LNCaP clone FGC (cell line): ENCODE data around the gene MAN1A1.
"Not testable (repeated sequence)": the region's sequence is repeated elsewhere in the genome, so short reads cannot be mapped to it uniquely, and the experiment has no call there.

Experiments used
- DNase-seq: peaks from one replicate; pipeline ENCODE4 v3.0.0-alpha.2; 2011; ENCODE audit warnings: low read depth
- H3K4me3 ChIP-seq: 2 replicates; pipeline ENCODE4 v1.5.1; 2011; ENCODE audit warnings: mild to moderate bottlenecking, low read depth, low read length, control low read depth
- TF ChIP-seq, protein P1 (sequence below): IDR thresholded peaks from 2 replicates; pipeline ENCODE4 v1.5.1; 2012; ENCODE audit warnings: mild to moderate bottlenecking; ENCODE audit not compliant: control insufficient read depth, insufficient read depth; ENCODE audit errors: extremely low read depth

The MAN1A1 gene

DNA sequence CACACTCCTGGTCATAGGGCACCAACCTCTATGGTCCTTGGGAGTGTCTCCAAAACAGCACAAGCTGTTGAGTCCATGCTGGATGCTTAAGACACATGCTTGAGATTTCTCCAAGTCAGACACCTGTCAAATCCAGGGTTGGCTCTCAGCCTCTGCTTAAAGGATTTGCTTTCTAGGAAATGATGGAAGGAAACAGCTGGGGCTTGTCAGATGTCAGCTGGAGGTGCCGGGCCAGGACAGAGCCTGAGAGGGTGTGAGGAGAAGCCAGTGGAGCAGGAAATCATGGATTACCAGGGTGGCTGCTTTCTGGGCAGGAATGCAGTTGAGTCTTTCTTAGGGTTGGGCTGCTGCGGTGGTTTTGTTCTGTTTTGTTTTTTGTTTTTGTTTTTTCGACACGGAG lies 188.1 kb downstream of the MAN1A1 start:
- no peak for DNase-seq
- H3K4me3 ChIP-seq, result no peak overlapping the region
- TF ChIP-seq, protein P1, sequence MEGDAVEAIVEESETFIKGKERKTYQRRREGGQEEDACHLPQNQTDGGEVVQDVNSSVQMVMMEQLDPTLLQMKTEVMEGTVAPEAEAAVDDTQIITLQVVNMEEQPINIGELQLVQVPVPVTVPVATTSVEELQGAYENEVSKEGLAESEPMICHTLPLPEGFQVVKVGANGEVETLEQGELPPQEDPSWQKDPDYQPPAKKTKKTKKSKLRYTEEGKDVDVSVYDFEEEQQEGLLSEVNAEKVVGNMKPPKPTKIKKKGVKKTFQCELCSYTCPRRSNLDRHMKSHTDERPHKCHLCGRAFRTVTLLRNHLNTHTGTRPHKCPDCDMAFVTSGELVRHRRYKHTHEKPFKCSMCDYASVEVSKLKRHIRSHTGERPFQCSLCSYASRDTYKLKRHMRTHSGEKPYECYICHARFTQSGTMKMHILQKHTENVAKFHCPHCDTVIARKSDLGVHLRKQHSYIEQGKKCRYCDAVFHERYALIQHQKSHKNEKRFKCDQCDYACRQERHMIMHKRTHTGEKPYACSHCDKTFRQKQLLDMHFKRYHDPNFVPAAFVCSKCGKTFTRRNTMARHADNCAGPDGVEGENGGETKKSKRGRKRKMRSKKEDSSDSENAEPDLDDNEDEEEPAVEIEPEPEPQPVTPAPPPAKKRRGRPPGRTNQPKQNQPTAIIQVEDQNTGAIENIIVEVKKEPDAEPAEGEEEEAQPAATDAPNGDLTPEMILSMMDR, result no peak

DNA sequence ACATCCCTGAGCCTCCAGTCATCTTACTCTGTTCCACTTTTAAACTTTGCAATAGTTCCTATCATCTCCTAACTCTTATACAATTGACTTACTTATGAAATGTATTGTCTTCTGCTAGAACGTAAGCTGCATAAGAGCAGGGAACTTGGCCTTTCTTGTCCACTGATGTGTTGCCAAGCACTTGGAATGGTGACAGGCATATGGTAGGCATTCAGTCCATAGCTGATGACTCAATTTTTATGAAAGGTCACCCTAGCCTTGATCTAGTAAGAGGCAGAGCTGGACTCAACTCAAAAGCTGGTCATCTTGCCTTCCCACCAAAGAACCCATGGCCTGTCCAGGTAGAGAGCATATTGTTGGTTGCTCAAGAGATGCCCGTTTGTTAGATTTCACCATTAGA lies 188.7 kb downstream of the MAN1A1 start:
- TF ChIP-seq, protein P1, result no peak

DNA sequence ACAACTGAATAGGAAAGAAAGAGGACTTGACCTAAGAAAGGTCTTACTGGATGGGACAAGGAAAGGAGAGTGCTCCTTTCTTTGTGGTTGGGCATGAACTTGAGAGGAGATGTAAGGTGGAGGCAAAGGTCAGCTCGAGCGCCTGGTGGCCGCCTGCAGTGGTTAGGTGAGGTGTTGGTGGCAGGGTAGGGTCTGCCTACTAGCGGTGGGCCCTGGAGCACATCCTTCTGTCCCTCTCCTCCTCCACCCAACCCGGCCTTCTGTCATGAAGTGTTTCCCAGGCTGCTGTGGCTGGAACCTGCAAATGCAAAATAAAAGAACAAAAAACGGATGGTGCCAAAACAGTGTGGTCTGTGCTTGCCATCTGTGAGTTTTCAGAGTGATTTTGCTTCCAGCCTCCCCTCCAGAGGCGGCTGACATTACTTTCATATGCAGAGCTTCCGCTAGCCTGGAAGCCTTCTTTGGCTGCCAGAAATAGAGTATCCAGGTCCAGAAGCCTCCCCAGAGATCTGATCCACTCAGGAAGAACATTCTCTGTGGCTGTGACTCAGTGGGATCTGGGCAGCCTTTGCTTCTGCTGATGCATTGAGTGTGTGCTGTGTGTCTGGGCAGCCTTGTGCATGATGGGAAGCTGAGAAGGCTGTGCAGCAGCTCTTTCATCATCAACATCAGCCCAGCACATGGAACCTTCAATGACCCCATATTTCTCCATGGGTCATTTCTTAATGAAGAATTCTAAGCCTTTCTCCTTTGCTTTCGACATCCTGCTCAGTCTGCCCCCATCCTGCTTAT lies 191.3 kb downstream of the MAN1A1 start:
- no peak for DNase-seq
- no peak overlapping the region for H3K4me3 ChIP-seq
- TF ChIP-seq, protein P1, result no peak

More for the DNA sequence above, 188.7 kb downstream of the MAN1A1 start:
- H3K4me3 ChIP-seq, result no peak overlapping the region
- DNase-seq, result no peak

DNA sequence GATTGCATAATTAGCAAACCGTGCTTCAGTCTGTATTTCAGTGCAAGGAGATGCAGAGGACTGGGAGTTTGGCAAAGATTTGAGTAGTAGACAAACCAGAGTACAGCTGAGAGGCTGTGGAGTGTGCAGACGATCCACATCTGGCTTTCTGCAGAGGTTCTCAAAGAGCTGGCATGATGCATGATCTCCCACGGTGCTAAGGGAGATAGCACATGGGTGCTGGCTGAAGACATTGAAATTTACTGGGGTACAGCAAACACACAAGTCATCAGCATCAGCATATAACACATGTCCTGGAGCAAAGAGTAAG lies 192.1 kb downstream of the MAN1A1 start:
- no peak for DNase-seq
- TF ChIP-seq, protein P1, result no peak

DNA sequence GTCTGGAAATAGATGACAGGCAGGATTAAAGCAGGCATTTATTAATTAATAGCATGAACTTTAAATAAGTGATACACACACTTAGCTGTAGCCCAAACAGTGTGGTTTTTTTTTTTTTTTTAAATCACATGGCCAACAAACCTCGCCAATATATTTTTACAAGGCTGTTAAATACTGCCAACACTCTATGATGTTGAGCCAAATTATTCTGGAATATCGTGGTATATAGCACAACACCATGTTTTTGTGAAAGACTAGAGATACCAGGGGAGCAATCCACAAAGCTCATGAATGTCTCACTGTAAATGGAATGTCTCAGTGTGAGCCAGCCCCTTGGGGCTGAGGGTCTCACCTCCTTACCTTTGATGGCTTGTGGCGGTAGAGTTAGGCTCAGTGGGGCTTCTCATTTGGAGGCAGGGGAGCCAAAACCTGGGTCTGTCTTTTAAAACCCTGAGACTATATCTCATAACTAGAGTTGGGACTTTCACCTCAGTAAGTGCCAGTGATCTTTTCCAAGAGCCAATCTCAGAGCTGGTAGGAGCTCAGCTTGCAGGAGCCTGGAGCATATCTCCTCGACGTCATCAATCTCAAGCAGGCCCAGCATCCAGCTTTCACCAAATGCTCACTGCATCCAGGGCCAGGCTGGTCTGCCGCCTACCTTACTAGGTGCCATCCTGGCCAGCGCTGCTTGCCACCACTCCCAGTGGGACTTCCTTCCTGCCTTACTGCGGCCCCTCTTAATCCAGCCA lies 192.6 kb downstream of the MAN1A1 start:
- H3K4me3 ChIP-seq, result no peak overlapping the region
- peak; percentile 50 for DNase-seq
- TF ChIP-seq, protein P1, result no peak

More for the DNA sequence above, 192.1 kb downstream of the MAN1A1 start:
- H3K4me3 ChIP-seq, result no peak overlapping the region

DNA sequence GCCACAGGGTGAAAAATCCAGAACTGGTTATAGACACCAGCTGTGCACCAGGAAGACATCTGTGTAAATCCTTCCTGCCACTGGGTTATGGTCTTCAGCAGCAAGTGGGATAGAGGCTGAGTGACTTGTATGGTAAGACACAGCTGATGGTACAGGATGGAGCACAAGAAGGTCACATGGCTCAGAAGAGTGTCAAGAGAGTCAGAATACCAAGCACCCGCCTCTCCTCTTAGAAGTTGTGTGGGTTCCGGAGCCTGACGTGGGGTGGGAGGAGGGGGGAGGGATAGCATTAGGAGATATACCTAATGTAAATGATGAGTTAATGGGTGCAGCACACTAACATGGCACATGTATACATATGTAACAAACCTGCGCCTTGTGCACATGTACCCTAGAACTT lies 193.5 kb downstream of the MAN1A1 start:
- DNase-seq, H3K4me3 ChIP-seq: not testable (repeated sequence)

DNA sequence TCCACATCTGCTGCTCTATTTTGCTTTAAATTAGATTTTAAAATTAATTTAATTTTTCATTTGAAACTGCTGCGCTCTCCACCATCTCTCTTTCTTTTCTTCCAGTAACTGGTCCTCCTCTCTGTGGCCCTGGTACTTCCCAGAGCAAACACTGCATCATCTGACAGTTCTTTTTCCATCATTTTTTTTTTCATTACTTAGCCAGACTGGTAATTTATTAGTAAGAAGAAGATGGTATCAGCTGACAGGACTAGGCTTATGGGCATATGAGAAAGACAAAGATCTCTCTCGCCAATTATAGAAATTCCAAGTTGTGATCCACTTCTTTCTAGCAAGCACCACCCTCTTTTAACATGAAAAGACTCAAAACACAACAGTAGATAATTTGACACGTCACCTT lies 197.4 kb downstream of the MAN1A1 start:
- no peak overlapping the region for H3K4me3 ChIP-seq
- TF ChIP-seq, protein P1, result no peak
- DNase-seq, result no peak
